Stimulated activated CD4-positive, alpha-beta T cell treated with anti-CD3 and anti-CD28 coated beads, Interleukin-1b, Interleukin-23, amount 100 ng/mL, for 4 hours (primary cell): ENCODE results near the gene WTAP.
"Not testable (repeated sequence)": the region's sequence is repeated elsewhere in the genome, so short reads cannot be mapped to it uniquely, and the experiment has no call there.

ENCODE experiments used
- DNase-seq, 2 donors: peaks; one replicate each; pipeline ENCODE4 v3.0.0-alpha.2; 2020; ENCODE audit warnings: low read depth in 2 of 2

The WTAP gene

DNA sequence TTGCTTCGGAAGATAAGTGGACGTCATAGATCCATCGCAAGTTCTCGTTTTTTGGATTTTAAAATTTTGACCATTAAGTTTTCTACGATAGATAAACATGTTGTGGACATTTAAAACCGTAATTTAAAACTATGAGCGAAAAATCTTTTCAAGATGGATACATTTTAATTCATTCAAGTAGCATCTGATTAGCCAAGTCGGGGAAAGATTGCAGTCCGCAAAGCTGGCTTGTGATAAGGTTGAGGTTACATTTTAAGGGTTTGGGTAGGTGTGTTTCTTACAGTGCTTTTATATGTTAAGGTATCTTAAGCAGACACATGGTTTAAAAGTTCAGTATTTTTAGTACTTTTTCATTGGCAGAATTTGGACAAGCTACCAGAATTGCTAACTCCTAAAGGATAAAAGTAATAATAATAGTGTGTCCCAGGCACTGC is 1.2 kb downstream of the WTAP start:
- DNase-seq: no peak

DNA sequence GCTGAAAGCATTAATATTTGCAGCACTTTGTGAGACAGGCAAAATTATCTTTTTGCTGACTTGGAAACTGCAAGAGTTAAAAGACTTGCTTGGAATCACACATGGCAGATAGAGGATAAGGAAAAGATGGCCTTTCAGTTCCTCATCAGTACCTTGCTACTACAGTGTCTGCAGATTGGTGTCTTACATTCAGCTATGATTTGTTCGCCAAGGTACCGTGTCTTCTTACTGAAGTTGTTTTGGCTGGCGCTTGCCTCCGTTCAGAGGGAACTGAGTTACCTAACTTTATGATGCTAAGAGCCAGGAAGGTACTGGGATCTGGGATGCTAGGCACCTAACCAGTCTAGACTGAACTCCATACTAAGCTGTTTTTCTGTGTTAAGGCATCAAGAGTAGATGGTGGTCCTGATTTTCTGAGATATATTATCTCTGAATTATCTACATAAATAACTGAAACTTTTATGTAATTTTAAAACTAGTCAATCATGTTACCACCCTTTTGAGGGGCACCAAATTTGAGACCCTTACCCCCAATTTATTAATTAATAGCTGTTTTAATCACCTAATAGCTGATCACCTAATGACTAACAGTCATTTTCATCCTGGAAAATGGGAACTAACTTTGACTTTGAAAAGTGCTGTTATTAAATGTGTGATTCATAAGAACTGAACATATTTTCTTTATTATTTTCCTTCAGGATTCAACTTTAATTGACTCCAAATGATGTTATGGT is 2.5 kb downstream of the WTAP start:
- no peak for DNase-seq

DNA sequence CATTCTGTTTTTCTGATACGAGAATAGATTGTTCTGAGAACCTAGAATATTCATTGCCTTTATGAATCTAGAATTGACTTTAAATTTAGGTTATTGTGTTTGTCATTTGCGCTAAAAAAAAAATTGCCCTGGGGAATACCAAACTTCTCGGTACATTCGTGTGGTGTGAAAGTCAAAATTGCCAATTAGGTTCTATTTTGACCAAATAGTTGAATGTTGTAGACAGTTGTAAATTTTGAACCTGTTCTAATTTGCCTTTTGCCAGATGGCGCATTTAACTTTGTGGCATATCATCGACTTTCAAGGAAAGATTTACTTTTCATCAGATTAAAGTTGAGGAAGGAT is 3.0 kb downstream of the WTAP start:
- DNase-seq: no peak

DNA sequence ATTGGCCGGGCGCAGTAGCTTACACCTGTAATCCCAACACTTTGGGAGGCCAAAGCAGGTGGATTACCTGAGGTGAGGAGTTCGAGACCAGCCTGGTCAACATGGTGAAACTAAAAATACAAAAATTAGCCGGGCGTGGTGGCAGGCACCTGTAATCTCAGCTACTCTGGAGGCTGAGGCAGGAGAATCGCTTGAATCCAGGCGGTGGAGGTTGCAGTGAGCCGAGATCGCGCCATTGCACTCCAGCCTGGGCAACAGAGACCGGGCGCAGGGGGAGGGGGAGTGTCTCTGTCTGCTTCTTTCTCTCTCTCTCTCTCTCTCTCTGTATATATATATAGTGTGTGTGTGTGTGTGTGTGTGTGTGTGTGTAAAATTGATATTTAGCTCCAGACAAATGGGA is 5.2 kb downstream of the WTAP start:
- DNase-seq: not testable (repeated sequence)

DNA sequence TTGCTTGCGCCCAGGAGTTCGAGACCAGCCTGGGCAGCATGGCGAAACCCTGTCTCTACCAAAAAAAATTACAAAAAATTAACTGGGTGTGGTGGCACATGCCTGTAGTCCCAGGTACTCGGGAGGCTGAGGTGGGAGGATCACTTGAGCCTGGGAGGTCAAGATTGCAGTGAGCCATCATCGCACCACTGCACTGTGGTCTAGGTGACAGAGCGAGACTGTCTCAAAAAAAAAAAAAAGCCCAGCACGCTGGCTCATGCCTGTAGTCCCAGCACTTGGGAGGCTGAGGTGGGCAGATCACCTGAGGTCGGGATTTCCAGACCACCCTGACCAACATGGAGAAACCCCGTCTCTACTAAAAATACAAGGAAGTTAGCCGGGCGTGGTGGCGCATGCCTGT is 6.1 kb downstream of the WTAP start:
- not testable (repeated sequence) for DNase-seq

DNA sequence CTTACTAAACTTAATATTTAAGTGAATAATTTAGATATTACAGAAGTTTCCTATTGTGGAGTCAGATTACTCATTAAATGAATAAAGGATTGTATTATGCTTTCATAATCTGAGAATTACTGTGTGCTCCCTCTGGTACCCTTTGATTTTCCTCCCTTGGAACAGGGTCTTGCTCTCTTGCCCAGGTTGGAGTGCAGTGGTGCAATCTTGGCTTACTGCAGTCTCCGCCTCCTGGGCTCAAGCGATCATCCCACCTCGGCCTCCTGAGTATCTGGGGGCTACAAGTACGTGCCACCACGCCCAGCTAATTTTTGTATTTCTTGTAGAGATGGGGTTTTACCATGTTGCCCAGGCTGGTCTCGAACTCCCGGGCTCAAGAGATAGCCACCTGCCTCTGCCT is 9.6 kb downstream of the WTAP start:
- no peak for DNase-seq

DNA sequence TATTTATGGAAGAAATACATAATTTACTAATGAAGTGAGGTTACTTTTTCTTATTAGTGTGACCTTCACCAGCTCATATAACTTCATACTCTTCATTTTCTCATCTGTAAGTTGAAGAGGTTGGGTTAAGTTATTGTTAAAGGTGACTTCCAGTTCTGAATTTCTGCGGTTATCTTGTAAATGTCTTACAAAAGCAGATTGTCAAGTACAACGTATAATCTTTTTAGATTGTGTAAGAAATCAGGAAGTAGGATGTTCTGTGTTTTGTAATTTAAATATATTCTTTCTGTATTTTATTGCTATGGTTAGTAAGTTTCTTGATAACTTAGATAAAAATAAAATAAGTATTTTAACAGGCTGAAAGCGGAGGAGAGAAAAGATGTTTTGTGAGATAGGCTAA is 12.0 kb downstream of the WTAP start:
- DNase-seq: no peak

DNA sequence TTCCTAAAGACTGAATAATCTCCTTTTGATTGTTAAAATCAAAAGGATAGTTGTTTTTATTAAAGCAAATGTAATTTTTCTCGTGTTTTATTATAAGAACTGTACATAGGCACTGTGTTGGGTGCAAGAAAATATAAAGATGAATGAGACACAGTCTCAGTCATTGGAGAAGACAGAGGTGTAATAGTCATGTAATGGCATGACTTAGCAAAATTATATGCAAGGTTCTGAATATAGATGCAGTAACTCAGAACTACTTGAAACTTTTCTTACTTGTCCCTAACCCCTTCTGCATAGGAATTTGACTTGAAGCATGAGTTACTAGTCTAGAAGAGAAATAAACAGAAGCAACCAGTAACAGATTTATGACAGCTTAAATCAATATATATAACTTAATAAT is 14.9 kb downstream of the WTAP start:
- no peak for DNase-seq

DNA sequence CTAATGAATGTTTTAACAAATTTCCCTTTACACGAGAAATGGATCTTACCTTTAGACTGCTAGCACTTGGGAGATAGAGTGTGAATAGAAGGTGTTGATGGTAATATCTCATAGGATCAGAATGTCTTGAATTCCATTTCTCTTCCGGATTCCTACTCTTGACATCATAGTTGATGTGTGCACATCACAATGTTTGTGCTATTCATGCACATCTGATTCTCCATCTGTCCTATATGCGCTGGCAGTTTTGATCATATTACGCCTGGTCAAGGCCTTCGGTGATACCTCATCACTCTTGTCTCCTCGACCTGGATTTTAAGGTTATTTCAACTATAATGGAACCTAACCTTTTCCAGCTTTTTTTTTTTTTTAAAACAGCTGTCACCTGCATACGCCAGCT is 17.8 kb downstream of the WTAP start:
- DNase-seq: no peak

DNA sequence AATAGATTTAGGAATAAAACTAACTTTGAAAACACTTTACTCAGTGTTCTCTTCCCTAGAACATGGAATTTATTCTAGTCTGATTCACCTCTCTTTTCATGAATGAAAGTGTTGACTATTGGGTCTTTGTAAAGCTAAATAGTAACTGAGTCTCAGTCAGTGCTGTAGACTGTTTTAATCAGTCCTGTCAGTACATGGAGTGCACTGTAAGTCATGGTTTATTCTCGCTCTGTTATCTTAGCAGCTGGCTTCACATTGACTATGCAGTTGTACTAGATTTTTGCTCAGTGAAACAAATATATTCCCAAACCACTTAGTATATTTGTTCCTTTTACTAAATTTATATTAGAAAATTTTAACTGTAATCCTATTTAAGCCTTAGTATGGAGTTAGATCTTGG is 19.5 kb downstream of the WTAP start:
- DNase-seq: no peak

DNA sequence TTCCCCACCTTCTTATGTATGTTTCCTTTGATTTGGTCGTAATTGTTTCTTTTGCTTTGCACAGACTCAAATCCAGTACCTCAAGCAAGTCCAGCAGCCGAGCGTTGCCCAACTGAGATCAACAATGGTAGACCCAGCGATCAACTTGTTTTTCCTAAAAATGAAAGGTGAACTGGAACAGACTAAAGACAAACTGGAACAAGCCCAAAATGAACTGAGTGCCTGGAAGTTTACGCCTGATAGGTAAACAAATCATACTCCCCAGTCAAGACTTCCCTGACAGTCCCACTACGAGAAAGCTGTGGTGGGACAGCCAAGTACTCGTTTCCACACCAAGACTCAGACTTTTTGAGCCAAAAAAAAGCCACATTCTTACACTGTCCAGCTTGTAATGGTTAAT is 20.8 kb downstream of the WTAP start:
- DNase-seq: not testable (repeated sequence)

DNA sequence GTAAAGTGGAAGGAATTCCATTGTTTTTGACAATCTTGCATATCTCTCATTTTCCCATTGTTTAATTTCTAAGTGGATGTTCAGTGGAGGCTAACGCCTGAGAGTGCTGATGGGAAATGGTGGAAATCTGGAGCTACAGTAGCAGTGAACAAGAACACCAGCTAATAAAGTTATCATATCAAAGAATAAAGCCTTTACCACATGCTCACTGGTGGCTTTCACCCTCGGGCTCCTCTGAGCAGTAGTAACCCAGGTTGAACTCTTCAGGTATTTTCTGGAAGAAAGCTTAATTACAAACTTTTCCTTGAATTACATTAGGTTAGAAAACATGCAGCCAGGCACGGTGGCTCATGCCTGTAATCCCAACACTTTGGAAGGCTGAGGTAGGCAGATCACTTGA is 24.1 kb downstream of the WTAP start:
- DNase-seq: no peak

DNA sequence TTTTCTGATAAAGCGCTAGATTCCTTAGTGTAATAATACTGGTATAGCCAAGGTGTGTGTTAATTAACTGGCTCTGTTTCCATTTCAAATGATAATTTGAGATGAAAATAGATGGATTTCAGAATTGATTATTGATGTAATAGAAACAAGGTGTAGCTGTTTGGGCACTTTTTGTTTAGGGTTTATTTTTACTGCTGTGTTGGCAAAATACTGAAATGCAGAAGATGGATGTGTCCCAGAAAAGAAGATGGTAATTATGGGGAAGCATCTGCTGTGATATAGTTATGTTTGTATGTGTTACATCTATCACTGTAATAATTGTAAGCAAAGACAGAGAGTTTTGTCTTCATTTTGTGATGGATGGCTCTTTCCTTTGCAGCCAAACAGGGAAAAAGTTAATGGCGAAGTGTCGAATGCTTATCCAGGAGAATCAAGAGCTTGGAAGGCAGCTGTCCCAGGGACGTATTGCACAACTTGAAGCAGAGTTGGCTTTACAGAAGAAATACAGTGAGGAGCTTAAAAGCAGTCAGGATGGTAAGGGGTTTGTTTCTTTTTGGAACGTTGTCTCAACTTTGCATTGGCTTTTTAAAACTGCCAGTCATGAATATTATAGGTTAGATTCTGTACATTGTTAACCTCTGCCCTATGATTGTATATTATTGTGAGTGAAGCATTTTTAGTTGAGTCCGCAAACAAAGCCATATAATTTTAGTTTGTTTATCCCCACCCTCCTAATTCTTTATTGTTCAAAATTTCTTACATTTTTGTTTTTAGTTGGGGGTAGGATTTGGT is 26.0 kb downstream of the WTAP start:
- DNase-seq: no peak

DNA sequence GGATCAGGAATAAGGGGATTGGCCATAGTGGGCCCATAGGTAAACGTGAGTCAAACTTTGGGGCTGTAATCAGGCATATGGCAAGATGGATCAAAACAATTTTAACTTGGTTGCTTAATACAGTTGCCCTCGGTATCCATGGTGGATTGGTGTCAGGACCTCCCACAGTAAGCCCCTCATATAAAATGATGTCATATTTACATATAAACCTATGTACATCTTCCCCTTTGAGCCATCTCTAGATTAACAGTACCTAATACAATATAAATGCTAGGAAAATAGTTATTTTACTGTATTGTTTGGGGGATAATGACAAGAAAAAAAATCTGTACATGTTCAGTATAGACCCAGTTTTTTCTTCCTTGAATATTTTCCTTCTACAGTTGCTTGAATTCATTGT is 27.1 kb downstream of the WTAP start:
- DNase-seq: no peak

DNA sequence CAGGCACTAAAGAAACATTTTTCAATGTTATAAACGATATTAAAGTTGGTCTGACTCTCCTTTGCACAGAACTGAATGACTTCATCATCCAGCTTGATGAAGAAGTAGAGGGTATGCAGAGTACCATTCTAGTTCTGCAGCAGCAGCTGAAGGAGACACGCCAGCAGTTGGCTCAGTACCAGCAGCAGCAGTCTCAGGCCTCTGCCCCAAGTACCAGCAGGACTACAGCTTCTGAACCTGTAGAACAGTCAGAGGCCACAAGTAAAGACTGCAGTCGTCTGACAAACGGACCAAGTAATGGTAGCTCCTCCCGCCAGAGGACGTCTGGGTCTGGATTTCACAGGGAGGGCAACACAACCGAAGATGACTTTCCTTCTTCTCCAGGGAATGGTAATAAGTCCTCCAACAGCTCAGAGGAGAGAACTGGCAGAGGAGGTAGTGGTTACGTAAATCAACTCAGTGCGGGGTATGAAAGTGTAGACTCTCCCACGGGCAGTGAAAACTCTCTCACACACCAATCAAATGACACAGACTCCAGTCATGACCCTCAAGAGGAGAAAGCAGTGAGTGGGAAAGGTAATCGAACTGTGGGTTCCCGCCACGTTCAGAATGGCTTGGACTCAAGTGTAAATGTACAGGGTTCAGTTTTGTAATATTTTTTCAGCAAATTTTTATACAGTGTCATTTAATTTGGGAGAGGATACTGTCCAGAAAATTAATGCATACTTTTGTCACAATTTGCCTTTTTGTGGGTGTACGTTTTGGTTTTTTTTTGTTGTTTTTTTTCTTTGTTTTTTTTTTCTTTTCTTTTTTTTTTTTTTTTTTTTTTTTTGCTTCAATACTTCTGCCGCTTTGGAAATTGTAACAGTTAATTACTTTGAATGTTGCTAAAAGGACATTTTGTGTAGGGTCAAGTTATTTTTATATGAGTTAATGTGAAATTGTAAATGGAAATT is 27.9 kb downstream of the WTAP start:
- DNase-seq: no peak

DNA sequence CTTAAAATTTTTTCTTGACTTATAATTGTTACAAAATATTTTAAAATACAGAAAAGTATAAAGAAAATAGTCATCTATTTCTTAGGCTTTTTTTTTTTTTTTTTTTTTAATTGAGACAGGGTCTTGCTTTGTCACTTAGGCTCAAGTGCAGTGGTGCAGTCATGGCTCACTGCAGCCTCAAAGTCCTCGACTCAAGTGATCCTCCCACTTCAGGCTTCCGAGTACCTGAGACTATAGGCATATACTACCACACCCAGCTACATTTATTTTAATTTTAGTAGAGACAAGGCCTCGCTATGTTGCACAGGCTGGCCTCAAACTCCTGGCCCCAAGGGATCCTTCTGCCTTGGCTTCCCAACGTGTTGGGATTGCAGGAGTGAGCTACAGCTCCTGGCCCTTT is 29.2 kb downstream of the WTAP start:
- DNase-seq: no peak

DNA sequence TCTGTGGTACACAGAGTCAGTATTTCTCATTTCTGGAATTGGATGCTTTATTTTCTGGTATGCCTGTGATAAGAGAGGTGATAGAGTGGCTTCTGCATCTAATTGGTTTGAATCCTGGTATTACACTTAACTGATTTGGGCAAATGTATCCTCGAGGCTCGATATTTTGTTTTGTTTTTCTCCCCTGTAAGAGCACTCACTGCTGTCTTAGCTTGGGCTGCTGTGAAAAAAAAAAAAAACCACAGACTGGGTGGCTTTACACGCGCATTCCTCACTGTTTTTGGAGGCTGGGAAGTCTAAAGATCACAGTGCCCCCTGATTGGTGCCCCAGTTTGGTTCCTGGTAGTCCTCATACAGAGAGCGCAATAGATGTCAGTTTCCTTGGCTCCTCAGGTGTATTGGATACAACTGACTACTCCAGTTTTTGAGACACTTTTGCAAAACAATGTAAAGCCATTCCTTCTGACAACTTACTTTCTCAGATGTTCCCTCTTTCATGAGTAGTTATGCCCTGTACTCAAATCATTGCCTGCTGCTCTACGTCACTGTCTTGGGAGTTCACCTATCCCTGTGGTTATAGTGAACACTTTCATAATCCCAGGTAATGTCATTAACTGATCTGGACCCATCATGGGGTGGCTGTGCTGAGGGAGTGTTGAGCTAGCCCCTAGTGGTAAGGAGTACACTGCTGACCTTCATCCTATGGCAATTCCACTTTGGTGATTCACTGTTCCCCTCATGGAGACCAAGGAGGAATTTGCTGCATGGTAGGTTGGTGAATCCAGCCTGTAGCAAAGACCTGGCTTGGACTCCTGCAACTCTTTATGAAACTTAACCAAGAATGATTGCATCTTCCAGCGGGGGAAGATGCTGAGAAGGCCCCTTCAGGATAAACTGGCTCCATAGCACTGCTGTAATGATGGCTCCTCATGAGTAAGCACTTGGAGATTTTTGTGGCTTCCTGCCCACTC is 31.0 kb downstream of the WTAP start:
- no peak for DNase-seq

DNA sequence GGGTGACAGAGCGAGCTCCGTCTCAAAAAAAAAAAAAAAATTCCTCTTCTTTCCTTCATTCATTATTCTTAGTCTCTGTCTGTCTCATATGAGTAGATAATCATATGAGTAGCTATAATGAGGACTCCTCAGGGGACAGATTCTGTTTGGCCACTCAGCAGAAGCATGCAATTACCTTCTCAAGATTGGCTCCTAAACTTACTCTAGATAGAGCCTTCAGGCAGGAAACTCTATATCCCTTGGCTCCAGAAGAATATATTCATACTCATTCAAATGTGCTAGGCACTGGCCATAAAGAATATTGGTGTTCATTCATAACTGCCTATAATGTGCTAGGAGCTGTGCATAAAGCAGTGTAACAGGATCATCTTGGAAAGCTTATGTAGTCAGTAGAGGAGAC is 32.3 kb downstream of the WTAP start:
- no peak for DNase-seq

DNA sequence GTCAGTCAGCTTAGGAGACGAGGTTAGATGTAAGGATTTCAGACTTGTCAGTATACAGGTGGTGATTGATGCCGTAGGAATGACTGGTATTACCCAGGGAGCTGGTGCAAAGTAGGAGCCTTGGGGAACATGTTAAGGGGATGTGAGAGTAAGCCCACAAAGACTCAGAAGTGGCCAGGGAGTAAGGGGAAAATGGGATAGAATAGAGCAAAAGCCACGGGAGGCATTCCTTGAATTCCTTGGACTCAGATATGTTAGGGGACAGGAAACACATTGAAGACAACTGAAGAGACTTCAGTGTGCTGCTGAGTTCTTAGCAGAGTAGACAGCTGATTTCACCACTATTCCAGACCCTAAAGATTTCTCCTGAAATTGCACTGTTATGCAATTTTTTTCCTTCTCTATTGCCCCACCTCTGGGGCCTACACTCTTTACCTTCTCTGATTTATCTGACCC is 33.3 kb downstream of the WTAP start:
- DNase-seq: no peak

DNA sequence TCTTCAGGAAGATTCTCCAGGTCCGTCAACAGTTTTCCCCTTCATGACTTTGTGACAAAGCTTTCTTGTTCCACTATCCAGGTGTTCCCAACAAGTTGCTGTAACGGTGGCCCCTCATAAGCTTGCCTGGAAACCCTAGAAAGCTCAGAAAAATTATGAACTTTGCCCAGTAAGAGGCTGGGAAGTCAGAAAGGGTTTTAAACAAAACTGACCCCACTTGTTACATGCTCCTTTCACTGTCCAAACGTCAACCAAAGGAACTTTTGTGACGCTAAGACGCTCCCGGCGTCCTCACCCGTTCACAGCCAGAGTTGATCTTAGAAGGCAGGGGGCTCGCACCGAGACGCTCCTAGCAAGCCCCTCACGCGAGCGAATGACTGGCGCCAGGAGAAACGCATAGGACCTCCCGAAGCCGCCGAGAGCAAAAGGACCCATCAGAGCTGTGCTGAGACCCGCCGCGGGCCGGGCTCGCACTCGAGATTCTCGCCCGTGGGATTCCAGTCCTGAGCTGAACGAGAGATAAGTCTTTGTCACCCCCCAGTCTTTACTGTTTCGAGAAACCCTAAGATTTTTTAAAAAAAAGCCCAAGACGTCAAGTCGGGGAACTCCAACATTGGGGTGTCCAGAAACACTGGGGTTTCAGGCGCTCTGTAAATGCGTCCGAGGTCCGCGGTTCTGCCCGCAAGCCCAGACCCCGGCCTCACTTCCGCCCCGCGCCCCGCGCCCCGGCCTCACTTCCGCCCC is 34.0 kb downstream of the WTAP start:
- DNase-seq: peak in 1 of 2 donors; percentile 12
